ENCODE results near the gene EPN1.

EPN1 gene

DNA sequence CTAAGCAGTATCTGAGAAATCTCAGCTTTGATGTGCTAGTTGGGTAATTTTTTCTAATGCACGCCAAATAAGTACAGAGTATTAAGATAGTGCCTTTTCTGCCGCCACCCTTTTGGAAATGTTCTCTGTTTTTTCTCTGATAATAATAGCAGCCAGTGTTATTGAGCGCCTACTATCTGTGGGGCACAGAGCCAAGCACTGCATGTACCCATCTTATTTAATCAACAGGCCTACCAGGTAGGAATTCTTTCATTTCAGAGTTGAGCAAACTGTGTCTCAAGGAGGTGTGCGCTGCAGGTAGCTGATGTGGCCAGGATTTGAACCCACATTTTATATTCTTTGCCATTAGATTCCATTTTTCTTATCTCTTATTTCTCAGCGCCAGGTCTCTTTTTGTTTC is 1.4 kb downstream of the EPN1 start:
- TF ChIP-seq, protein P1, sequence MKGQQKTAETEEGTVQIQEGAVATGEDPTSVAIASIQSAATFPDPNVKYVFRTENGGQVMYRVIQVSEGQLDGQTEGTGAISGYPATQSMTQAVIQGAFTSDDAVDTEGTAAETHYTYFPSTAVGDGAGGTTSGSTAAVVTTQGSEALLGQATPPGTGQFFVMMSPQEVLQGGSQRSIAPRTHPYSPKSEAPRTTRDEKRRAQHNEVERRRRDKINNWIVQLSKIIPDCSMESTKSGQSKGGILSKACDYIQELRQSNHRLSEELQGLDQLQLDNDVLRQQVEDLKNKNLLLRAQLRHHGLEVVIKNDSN (IDR thresholded peaks at IDR 0.05): no peak
- TF ChIP-seq EGR1 (IDR thresholded peaks at IDR 0.05) (no peak), RAD21 (IDR thresholded peaks at IDR 0.05; ENCODE audit: low read depth) (no peak), NFIC (IDR thresholded peaks at IDR 0.05) (no peak), EP300 (IDR thresholded peaks at IDR 0.05; ENCODE audit: borderline replicate concordance) (no peak), CEBPB (IDR thresholded peaks at IDR 0.05) (no peak), TCF12 (IDR thresholded peaks at IDR 0.05; ENCODE audit: low read depth) (no peak), ZBTB7A (IDR thresholded peaks at IDR 0.05; ENCODE audit: low read depth) (no peak), TEAD4 (IDR thresholded peaks at IDR 0.05) (no peak), CREB1 (IDR thresholded peaks at IDR 0.05; ENCODE audit: low read depth) (no peak), FOXM1 (IDR thresholded peaks at IDR 0.05; ENCODE audit: borderline replicate concordance, low read depth) (no peak), YY1 (IDR thresholded peaks at IDR 0.05; ENCODE audit: low read depth) (no peak), TAF1 (IDR thresholded peaks at IDR 0.05; ENCODE audit: low read depth) (no peak)
- TF ChIP-seq, protein P2, sequence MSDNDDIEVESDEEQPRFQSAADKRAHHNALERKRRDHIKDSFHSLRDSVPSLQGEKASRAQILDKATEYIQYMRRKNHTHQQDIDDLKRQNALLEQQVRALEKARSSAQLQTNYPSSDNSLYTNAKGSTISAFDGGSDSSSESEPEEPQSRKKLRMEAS (IDR thresholded peaks at IDR 0.05): no peak
- TF ChIP-seq, protein P3, sequence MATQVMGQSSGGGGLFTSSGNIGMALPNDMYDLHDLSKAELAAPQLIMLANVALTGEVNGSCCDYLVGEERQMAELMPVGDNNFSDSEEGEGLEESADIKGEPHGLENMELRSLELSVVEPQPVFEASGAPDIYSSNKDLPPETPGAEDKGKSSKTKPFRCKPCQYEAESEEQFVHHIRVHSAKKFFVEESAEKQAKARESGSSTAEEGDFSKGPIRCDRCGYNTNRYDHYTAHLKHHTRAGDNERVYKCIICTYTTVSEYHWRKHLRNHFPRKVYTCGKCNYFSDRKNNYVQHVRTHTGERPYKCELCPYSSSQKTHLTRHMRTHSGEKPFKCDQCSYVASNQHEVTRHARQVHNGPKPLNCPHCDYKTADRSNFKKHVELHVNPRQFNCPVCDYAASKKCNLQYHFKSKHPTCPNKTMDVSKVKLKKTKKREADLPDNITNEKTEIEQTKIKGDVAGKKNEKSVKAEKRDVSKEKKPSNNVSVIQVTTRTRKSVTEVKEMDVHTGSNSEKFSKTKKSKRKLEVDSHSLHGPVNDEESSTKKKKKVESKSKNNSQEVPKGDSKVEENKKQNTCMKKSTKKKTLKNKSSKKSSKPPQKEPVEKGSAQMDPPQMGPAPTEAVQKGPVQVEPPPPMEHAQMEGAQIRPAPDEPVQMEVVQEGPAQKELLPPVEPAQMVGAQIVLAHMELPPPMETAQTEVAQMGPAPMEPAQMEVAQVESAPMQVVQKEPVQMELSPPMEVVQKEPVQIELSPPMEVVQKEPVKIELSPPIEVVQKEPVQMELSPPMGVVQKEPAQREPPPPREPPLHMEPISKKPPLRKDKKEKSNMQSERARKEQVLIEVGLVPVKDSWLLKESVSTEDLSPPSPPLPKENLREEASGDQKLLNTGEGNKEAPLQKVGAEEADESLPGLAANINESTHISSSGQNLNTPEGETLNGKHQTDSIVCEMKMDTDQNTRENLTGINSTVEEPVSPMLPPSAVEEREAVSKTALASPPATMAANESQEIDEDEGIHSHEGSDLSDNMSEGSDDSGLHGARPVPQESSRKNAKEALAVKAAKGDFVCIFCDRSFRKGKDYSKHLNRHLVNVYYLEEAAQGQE (IDR thresholded peaks at IDR 0.05; ENCODE audit: low read depth): no peak

DNA sequence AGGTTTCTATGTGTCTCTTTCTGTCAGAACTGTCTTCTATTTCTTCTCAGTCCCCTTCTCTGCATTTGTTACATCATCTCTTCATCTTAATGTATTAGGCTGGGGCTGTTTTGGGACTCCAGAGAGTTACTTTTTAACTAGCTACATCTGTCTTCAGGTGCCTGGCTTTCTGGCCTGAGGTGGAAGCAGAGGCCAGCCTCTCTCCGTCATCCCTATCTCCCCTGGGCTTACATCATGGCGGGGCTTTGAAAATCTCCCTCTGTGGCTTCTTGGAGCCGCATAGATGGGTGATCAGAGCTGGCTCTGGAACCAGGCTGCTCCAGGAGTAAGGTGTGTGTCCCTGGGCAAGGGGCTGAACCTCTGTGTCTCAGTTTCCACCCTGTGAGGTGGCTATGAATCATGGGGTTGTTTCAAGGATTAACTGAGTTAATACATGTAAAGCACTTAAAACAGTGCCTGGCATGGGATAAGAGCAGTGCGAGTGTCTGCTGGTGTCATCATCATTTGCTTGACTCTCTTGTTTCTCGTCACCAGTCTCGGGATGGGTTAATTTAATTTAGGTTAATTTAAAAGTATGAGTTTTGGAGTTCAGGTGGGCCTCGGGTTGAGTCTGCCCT is 2.0 kb downstream of the EPN1 start:
- no peak for TF ChIP-seq YY1 (IDR thresholded peaks at IDR 0.05; ENCODE audit: low read depth)
- TF ChIP-seq NFIC (IDR thresholded peaks at IDR 0.05): no peak
- no peak for TF ChIP-seq TEAD4 (IDR thresholded peaks at IDR 0.05)
- TF ChIP-seq, protein P3 (IDR thresholded peaks at IDR 0.05; ENCODE audit: low read depth): no peak
- no peak for TF ChIP-seq EGR1 (IDR thresholded peaks at IDR 0.05)
- TF ChIP-seq FOXM1 (IDR thresholded peaks at IDR 0.05; ENCODE audit: borderline replicate concordance, low read depth): no peak
- TF ChIP-seq TCF12 (IDR thresholded peaks at IDR 0.05; ENCODE audit: low read depth): no peak
- no peak for TF ChIP-seq EP300 (IDR thresholded peaks at IDR 0.05; ENCODE audit: borderline replicate concordance)
- TF ChIP-seq RAD21 (IDR thresholded peaks at IDR 0.05; ENCODE audit: low read depth): no peak
- no peak for TF ChIP-seq CREB1 (IDR thresholded peaks at IDR 0.05; ENCODE audit: low read depth)
- TF ChIP-seq, protein P2 (IDR thresholded peaks at IDR 0.05): no peak
- TF ChIP-seq, protein P1 (IDR thresholded peaks at IDR 0.05): no peak
- no peak for TF ChIP-seq ZBTB7A (IDR thresholded peaks at IDR 0.05; ENCODE audit: low read depth)

DNA sequence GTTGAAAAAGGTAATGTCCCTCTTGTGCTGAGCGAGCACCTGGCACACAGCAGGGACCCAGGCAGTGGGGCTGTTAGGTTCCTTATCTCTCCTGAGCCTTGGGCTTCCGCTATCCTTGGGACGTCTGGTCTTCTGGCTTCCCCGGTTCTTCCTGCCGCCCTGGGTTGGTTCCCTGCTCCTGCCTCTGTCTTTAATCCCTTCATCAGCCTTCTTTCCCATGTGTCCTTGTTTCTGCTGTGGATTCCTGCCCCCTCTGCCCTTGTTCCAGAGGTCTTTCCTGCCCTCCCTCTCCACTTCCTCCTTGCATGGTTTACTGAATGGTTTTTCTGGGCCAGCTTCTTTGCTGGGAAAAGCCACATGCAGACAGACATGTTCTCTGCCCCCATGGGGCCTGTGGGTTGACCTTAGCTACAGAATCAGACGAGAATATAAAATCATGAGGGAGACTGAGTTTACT is 2.6 kb downstream of the EPN1 start:
- TF ChIP-seq CREB1 (IDR thresholded peaks at IDR 0.05; ENCODE audit: low read depth): no peak
- TF ChIP-seq CEBPB (IDR thresholded peaks at IDR 0.05): no peak
- no peak for TF ChIP-seq TAF1 (IDR thresholded peaks at IDR 0.05; ENCODE audit: low read depth)
- no peak for TF ChIP-seq FOXM1 (IDR thresholded peaks at IDR 0.05; ENCODE audit: borderline replicate concordance, low read depth)
- TF ChIP-seq, protein P1 (IDR thresholded peaks at IDR 0.05): no peak
- no peak for TF ChIP-seq ZBTB7A (IDR thresholded peaks at IDR 0.05; ENCODE audit: low read depth)
- TF ChIP-seq, protein P3 (IDR thresholded peaks at IDR 0.05; ENCODE audit: low read depth): no peak
- no peak for TF ChIP-seq EP300 (IDR thresholded peaks at IDR 0.05; ENCODE audit: borderline replicate concordance)
- TF ChIP-seq RAD21 (IDR thresholded peaks at IDR 0.05; ENCODE audit: low read depth): no peak
- TF ChIP-seq TCF12 (IDR thresholded peaks at IDR 0.05; ENCODE audit: low read depth): no peak
- no peak for TF ChIP-seq TEAD4 (IDR thresholded peaks at IDR 0.05)
- TF ChIP-seq EGR1 (IDR thresholded peaks at IDR 0.05): no peak
- TF ChIP-seq YY1 (IDR thresholded peaks at IDR 0.05; ENCODE audit: low read depth): no peak
- TF ChIP-seq, protein P2 (IDR thresholded peaks at IDR 0.05): no peak
- no peak for TF ChIP-seq NFIC (IDR thresholded peaks at IDR 0.05)

Data from Ishikawa (cell line).